ENCODE data around the gene ARHGAP24.

The ARHGAP24 gene

DNA sequence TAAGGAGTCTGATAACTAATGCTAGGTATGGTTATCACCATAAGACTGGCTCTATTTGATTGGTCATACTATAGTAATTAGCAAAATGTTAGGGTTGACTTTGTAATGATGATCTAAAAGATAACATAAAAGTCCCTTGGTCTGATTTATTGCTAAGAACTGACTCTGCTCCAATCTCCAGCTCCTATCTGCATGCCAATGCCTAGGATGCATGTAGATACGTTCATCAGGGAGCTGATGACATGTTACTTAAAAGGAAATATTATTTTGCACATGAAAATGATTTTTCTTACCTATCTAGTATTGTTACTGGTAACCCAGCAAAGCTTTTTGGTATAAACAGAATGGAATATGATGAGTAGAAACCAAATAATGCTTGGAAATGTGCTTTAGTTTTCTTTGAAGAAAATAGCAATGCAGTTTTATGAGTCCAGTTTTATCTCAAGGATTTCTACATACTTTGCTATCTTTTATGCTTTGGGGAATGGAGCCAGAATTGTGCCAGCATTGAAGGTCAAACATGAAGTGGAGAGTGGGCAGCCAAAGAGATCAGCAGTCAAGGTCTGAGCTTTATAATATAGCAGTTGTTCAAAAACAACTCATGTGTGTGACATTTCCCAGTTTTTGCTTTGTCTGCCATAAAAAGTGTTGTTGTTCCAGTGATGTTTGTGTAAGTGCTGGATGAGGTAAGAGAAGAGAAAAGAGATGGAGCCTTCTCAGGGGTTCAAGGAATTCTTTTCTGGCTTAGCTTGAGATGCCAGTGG is 121.0 kb downstream of the ARHGAP24 start:
- FAIRE-seq, result no peak
- TF ChIP-seq POLR2A (IDR thresholded peaks at IDR 0.05; ENCODE audit: low read depth, low read length), result no peak

DNA sequence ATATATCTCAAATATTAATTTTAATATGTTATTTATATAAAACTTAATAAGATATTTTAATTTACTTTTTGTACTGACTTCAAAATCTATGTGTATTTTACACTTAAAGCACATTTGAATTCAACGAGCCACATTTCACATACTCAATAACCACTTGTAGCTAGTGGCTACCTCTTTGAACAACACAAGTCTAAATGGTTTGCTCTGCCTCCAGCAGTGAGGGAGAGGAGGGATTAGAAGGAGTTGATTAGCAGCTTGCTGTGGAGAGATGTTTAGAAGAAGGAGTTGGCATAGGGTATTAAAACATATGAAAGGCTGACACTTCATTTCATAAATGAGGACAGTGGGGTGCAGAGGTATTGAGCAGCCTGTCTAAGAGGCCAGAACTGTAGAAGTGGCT is 124.0 kb downstream of the ARHGAP24 start:
- FAIRE-seq (no peak), DNase-seq (ENCODE audit: insufficient read length, low spot score) (no peak)
- no peak for TF ChIP-seq POLR2A (IDR thresholded peaks at IDR 0.05; ENCODE audit: low read depth, low read length)

More for the DNA sequence above, 121.0 kb downstream of the ARHGAP24 start:
- DNase-seq (ENCODE audit: insufficient read length, low spot score), result no peak

DNA sequence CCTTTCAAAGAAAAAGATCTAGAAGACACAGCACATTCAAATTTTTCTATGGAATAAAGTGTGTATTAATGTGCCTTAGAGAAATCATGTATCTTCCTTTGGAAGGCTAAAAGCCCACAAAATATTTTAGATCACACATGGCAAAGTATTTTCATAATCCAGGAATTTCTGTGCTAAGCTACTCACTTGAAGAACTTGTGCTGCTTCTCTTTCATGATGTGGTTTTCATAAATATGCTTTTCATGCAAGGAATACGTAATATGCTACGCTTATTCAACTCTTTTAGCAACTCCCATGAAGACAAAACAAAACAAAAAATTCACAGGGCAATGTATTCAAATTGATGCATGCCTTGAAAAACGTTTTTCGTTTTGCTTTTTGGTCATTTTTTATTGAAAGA is 125.6 kb downstream of the ARHGAP24 start:
- DNase-seq (ENCODE audit: insufficient read length, low spot score), result no peak
- TF ChIP-seq POLR2A (IDR thresholded peaks at IDR 0.05; ENCODE audit: low read depth, low read length), result no peak
- no peak for FAIRE-seq

DNA sequence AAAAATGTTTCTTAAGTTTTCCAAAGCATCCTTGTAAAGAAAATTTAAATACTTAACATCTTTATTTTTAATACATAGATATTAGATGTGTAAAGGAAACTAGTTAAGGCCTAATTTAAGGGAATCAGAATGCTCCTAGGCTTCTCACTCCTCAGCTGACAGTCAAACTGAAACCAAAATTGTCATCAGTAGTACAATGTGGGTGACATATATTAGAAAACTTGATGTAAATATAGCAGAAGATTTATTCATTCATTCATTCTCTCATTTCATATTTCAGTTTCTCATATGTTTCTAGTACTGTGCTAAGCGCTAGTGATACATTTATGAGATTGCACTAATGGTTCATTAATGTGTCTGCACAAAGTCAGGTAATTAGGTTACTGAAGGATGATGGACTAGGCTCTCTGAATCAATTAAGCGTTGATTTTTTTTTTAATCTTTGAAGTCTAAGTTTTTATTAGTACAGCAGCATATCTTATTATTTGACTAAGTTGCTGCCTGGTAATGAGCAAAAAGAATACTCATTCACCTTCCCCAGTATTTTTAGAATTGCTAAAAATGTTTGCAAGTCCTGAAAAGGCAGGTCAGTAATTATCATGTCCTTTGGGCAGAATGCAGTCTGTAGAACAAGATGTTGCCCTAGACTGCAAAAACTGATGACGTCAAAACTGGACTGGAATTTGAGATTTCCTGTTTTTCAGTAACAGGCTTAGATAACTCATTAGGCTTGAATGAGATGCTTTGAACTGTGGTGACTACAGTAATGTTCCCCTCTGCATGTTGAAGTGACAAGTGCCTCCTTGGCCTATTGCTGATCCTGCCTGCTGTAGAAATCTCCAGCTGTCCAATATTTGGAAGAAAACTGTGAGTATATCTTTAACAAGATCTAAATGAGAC is 128.7 kb downstream of the ARHGAP24 start:
- FAIRE-seq (no peak), DNase-seq (ENCODE audit: insufficient read length, low spot score) (no peak)
- TF ChIP-seq POLR2A (IDR thresholded peaks at IDR 0.05; ENCODE audit: low read depth, low read length), result no peak

DNA sequence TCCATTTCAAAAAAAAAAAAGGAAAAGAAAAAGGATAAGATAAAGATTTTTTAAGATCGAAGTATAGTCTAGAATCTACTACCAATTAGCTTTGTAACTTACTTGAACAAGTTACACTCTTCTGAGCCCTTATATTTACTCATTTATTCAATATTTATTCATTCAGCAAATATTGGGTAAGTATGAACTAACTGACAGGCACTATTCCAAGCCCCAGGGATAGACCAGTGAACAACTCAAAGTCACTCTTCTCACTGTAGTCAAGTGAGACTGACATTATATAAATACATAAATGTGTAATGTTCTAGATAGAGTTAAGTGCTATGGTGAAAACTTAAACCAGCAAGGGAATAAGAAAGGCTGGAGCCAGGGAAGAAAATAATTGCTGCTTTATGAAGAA is 131.6 kb downstream of the ARHGAP24 start:
- no peak for FAIRE-seq
- DNase-seq (ENCODE audit: insufficient read length, low spot score), result no peak
- no peak for TF ChIP-seq POLR2A (IDR thresholded peaks at IDR 0.05; ENCODE audit: low read depth, low read length)

DNA sequence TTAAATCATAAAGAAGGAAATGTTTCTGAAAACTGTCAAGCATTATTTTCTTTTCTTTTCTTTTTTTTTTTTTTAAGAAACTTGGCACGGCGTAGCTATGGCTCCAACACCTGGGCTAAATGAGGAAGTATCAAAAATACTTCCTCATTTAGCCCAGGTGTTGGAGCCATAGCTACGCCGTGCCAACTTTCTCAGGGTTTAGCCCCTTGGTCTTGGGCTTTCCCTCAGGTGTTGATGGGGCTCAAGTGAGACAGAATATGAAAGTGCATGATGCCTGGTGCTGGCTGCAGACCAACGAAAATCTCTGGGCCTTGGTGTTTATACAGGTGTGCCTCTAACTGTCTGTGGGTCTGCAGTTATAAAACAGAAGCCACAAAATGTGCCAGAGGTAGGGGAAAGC is 132.7 kb downstream of the ARHGAP24 start:
- no peak for FAIRE-seq
- no peak for TF ChIP-seq POLR2A (IDR thresholded peaks at IDR 0.05; ENCODE audit: low read depth, low read length)
- DNase-seq (ENCODE audit: insufficient read length, low spot score), result no peak

GRCh38 chr4:85610450-85610849 is 135.5 kb downstream of the ARHGAP24 start:
- DNase-seq (ENCODE audit: insufficient read length, low spot score) (no peak), FAIRE-seq (no peak)
- TF ChIP-seq POLR2A (IDR thresholded peaks at IDR 0.05; ENCODE audit: low read depth, low read length), result no peak

GRCh38 chr4:85611661-85612060 is 136.7 kb downstream of the ARHGAP24 start:
- TF ChIP-seq POLR2A (IDR thresholded peaks at IDR 0.05; ENCODE audit: low read depth, low read length), result no peak

DNA sequence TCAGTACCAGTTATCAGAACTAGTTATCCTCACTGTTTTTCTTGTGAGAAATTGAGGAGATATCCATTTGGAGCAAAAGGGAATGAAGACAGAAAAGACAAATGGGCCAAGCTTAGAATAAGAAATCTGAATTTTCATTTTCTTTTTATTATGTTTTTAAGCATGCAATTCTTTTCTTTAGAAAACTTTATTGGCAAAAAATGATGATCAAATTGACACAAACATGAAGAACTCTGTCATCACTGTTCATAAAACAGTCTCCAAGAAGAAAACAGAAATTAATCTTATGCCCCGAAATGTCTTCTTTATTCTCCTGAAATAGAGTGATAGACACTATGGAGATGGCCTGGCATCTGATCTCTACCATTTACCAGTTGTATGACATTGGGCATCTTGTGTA is 139.0 kb downstream of the ARHGAP24 start:
- DNase-seq (ENCODE audit: insufficient read length, low spot score), result no peak
- no peak for TF ChIP-seq POLR2A (IDR thresholded peaks at IDR 0.05; ENCODE audit: low read depth, low read length)
- no peak for FAIRE-seq

More at GRCh38 chr4:85611661-85612060, 136.7 kb downstream of the ARHGAP24 start:
- DNase-seq (ENCODE audit: insufficient read length, low spot score), result no peak
- FAIRE-seq, result no peak

DNA sequence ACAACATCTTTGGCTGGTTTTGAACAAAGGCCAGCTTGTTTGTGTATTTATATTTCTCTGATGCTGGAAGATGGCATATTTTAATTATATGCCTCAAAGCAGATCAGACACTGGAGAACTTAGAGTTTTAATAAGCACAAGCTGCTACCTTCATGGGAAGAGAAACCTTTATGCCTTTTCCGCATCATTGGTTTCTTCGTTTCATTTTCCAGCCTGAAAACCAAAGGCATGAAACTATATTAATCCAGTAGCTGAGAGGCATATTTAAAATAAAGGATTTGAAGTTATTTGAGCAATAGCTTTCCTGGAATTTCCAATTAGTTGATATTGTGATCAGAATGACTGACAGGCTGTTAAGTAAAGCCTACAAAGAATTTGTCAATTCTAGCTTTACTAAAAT is 141.0 kb downstream of the ARHGAP24 start:
- TF ChIP-seq POLR2A (IDR thresholded peaks at IDR 0.05; ENCODE audit: low read depth, low read length), result no peak
- DNase-seq (ENCODE audit: insufficient read length, low spot score) (no peak), FAIRE-seq (no peak)

DNA sequence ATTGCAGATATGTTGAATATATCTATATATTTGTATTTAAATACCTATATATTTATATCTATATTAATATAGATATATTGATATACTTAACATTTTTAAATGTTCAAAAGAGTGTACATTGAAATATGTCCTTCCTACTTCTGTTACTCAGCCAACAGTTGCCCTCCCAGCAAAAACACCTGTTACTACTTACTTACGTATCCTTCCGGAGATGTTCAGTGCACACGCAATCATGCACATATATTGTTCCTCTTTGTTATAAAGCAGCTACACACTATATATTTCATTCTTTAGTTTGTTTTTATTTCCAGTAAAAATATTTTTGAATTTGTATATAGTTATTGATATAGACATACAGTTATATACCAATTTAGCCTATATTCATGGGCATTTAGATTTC is 142.3 kb downstream of the ARHGAP24 start:
- TF ChIP-seq POLR2A (IDR thresholded peaks at IDR 0.05; ENCODE audit: low read depth, low read length), result no peak
- FAIRE-seq (no peak), DNase-seq (ENCODE audit: insufficient read length, low spot score) (no peak)

DNA sequence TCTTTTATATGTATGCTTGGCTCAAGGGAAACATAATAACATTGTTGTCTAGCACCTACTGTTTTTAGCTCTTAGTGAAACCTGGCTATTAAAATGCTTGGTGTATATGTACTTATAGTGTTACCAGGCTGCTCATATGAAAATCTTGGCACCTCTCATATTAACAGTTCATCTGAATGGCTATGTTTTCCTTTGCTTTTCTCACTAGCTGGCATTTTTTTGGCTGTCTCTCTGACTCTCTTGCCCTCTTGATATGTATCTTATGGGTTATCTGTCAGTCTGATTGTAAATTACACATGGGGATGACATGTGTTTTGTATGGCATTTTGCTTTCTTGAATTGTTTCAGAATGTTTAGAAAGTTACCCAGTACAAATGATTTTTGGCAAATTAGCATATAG is 158.0 kb downstream of the ARHGAP24 start:
- no peak for TF ChIP-seq POLR2A (IDR thresholded peaks at IDR 0.05; ENCODE audit: low read depth, low read length)
- FAIRE-seq (no peak), DNase-seq (ENCODE audit: insufficient read length, low spot score) (no peak)

GRCh38 chr4:85637778-85638177 is 162.8 kb downstream of the ARHGAP24 start:
- DNase-seq (ENCODE audit: insufficient read length, low spot score) (no peak), FAIRE-seq (no peak)
- no peak for TF ChIP-seq POLR2A (IDR thresholded peaks at IDR 0.05; ENCODE audit: low read depth, low read length)

DNA sequence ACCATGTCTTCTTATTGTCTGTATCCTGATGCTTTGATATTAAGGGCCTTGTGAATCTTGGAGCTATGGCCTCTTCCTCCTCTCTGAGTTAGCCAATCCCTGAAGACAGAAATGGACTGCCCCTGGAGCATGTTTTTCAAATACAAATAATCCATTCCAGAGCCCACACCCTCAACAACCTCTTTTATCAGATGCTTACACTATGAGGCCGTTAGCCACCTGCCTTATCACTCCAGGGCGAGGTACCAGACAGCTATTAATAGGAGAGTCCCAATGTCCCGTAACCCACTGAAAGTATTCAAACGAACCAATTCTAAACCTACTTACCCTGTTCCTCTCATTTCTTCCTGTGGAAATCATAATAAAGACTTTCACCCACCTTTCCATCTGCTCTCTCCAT is 165.0 kb downstream of the ARHGAP24 start:
- no peak for TF ChIP-seq POLR2A (IDR thresholded peaks at IDR 0.05; ENCODE audit: low read depth, low read length)
- no peak for DNase-seq (ENCODE audit: insufficient read length, low spot score)
- FAIRE-seq, result no peak
